NCI-H226 (cell line): ENCODE results near the gene ALOX5AP.
A peak's percentile ranks its signal among the peaks of the same experiment; 100 is the strongest.

Source experiments
- DNase-seq: peaks from one replicate; pipeline ENCODE4 v3.0.0-alpha.2; 2015

ALOX5AP gene

GRCh38 chr13:30715372-30715756 lies 20.0 kb upstream of the ALOX5AP start:
- DNase-seq: no peak

- no peak for DNase-seq
Measured at GRCh38 chr13:30715837-30716236, 19.5 kb upstream of the ALOX5AP start.

- peak; percentile 55 for DNase-seq
Measured at GRCh38 chr13:30718661-30719524, 16.4 kb upstream of the ALOX5AP start.

GRCh38 chr13:30719525-30719914 lies 15.8 kb upstream of the ALOX5AP start:
- DNase-seq: no peak

- no peak for DNase-seq
Measured at GRCh38 chr13:30720172-30720869, 15.0 kb upstream of the ALOX5AP start.

- no peak for DNase-seq
Measured at GRCh38 chr13:30721936-30722335, 13.4 kb upstream of the ALOX5AP start.

GRCh38 chr13:30722361-30722760 lies 13.0 kb upstream of the ALOX5AP start:
- DNase-seq: no peak

GRCh38 chr13:30724778-30725177 lies 10.6 kb upstream of the ALOX5AP start:
- no peak for DNase-seq

- no peak for DNase-seq
Measured at GRCh38 chr13:30725326-30726085, 9.8 kb upstream of the ALOX5AP start.

- DNase-seq: no peak
Measured at GRCh38 chr13:30726192-30726591, 9.2 kb upstream of the ALOX5AP start.

GRCh38 chr13:30727491-30728355 lies 7.6 kb upstream of the ALOX5AP start:
- no peak for DNase-seq

- no peak for DNase-seq
Measured at GRCh38 chr13:30729801-30730200, 5.5 kb upstream of the ALOX5AP start.

- no peak for DNase-seq
Measured at GRCh38 chr13:30730526-30730925, 4.8 kb upstream of the ALOX5AP start.

GRCh38 chr13:30731361-30732045 lies 3.8 kb upstream of the ALOX5AP start:
- no peak for DNase-seq

- DNase-seq: no peak
Measured at GRCh38 chr13:30732046-30732390, 3.3 kb upstream of the ALOX5AP start.

- DNase-seq: peak; percentile 58
Measured at GRCh38 chr13:30734439-30734838, 904 bp upstream of the ALOX5AP start.

- DNase-seq: no peak
Measured at GRCh38 chr13:30735872-30736175, 481 bp downstream of the ALOX5AP start.

GRCh38 chr13:30736461-30737320 lies 1.3 kb downstream of the ALOX5AP start:
- no peak for DNase-seq

GRCh38 chr13:30737511-30738337 lies 2.4 kb downstream of the ALOX5AP start:
- DNase-seq: no peak

GRCh38 chr13:30738526-30739236 lies 3.3 kb downstream of the ALOX5AP start:
- no peak for DNase-seq
